Naive thymus-derived CD4-positive, alpha-beta T cell (primary cell): Measurements from ENCODE around the gene GPC6. TPM values are rescaled to one million over a fixed set of nuclear protein-coding genes. Genes with fewer than 3 reads are reported as not detected.

Source experiments
- ATAC-seq: fragments of 150-1000 bp; cut with Tn5 transposase; 2 replicates; pipeline ENCODE4 v1.10.0; 2021; ENCODE audit warnings: mild to moderate bottlenecking, moderate library complexity
- CTCF ChIA-PET: fragments of 350-600 bp; sonication (Branson Sonifier 250); formaldehyde crosslinking; loops from one replicate; lab custom pipeline; 2021; ENCODE audit warnings: antibody characterized with exemption; lab: Charles Lee
- POLR2A ChIA-PET: fragments of 350-600 bp; sonication (Branson Sonifier 250); formaldehyde crosslinking; loops from one replicate; lab custom pipeline; 2021; ENCODE audit warnings: antibody characterized with exemption, inconsistent platforms; lab: Charles Lee
- DNase-seq, 9 donors: peaks; one replicate each; pipeline versions ENCODE4 v3.0.0 to v3.0.0-alpha.2; 2020 to 2022; ENCODE audit warnings: mixed read lengths in 1 of 9
- H3K27ac ChIP-seq: one replicate; pipeline ENCODE4 v1.7.0; 2013; ENCODE audit warnings: mild to moderate bottlenecking, low read depth, low read length, moderate library complexity
- H3K27me3 ChIP-seq, 2 donors: one replicate each; pipeline ENCODE4 v1.7.0; 2013; ENCODE audit warnings: low read length in 2 of 2, mild to moderate bottlenecking in 2 of 2, moderate library complexity in 2 of 2; ENCODE audit not compliant: control insufficient read depth in 2 of 2, insufficient read depth in 2 of 2
- H3K36me3 ChIP-seq, 3 experiments: 1 replicate in 2 of 3; 2 replicates in 1 of 3; pipeline ENCODE4 v1.7.0; 2013; ENCODE audit warnings: low read length in 3 of 3, mild to moderate bottlenecking in 3 of 3, moderate library complexity in 1 of 3; ENCODE audit not compliant: insufficient read depth in 3 of 3, control insufficient read depth in 2 of 3
- H3K4me1 ChIP-seq, 2 donors: one replicate each; pipeline ENCODE4 v1.7.0; 2013; ENCODE audit warnings: low read length in 2 of 2, mild to moderate bottlenecking in 2 of 2, moderate library complexity in 1 of 2; ENCODE audit not compliant: control insufficient read depth in 2 of 2, insufficient read depth in 2 of 2
- H3K4me3 ChIP-seq: 2 replicates; pipeline ENCODE4 v1.7.0; 2013; ENCODE audit warnings: mild to moderate bottlenecking, low read length
- H3K9me3 ChIP-seq, 3 experiments: 1 replicate in 2 of 3; 2 replicates in 1 of 3; pipeline ENCODE4 v1.7.0; 2013; ENCODE audit warnings: low read length in 3 of 3; ENCODE audit not compliant: control insufficient read depth in 2 of 3
- H3K27ac Mint-ChIP-seq, 9 donors: one replicate each; pipeline ENCODE4 v1.8.0; 2020 to 2022; ENCODE audit warnings: mixed read lengths in 9 of 9, mild to moderate bottlenecking in 8 of 9, moderate library complexity in 5 of 9, inconsistent platforms in 2 of 9
- H3K27me3 Mint-ChIP-seq, 5 donors: one replicate each; pipeline ENCODE4 v1.8.0; 2021 to 2022; ENCODE audit warnings: mixed read lengths in 5 of 5, mild to moderate bottlenecking in 1 of 5
- H3K36me3 Mint-ChIP-seq, 5 donors: one replicate each; pipeline ENCODE4 v1.8.0; 2020 to 2022; ENCODE audit warnings: mixed read lengths in 5 of 5, mild to moderate bottlenecking in 3 of 5, inconsistent platforms in 1 of 5
- H3K4me1 Mint-ChIP-seq, 7 donors: one replicate each; pipeline ENCODE4 v1.8.0; 2020 to 2022; ENCODE audit warnings: mixed read lengths in 7 of 7, mild to moderate bottlenecking in 3 of 7, inconsistent platforms in 1 of 7
- H3K4me3 Mint-ChIP-seq, 10 donors: one replicate each; pipeline ENCODE4 v1.8.0; 2020 to 2022; ENCODE audit warnings: mild to moderate bottlenecking in 10 of 10, mixed read lengths in 10 of 10, moderate library complexity in 6 of 10, inconsistent platforms in 2 of 10
- H3K9me3 Mint-ChIP-seq, 11 donors: one replicate each; pipeline ENCODE4 v1.8.0; 2020 to 2022; ENCODE audit warnings: mixed read lengths in 11 of 11, mild to moderate bottlenecking in 4 of 11, inconsistent platforms in 1 of 11, moderate library complexity in 1 of 11
- intact Hi-C, 2 donors: fragments of 100-400 bp; cut with micrococcal nuclease; formaldehyde crosslinking; loops; one replicate each; pipeline ENCODE4 v1.15.1; 2023
- polyA plus RNA-seq, 2 donors: library from polyadenylated mRNA; unstranded; fragments of 300-500 nt; fragmentation: Illumina TruSeq; gene quantifications; one replicate each; pipeline ENCODE4 v1.2.3, GENCODE V29; 2021
- total RNA-seq, 6 experiments: library from RNA in 5 of 6; stranded (reverse) in 5 of 6; gene quantifications; 1 replicate in 5 of 6; 2 replicates in 1 of 6; pipeline ENCODE4 v1.2.3 and lab custom pipeline; 2021 to 2026

The GPC6 gene
- total and polyA plus RNA-seq, 7 experiments from 2014 or later, result not detected

- no peak overlapping the region for H3K27ac Mint-ChIP-seq
- no peaks in the 10 kb centered on the region for H3K36me3 ChIP-seq
- H3K4me1 Mint-ChIP-seq, result peaks cover 0 to 8% (median 0%) of the 10 kb centered on the region in 7 donors
- ChIA-PET CTCF (interaction anchor here (1.2 kb wide), 1 partner anchor 10 kb away, joined by 3 read pairs; no protein-coding TSS in a partner anchor), POLR2A (no interaction called here)
- no peaks in the 10 kb centered on the region for H3K4me1 ChIP-seq
- H3K27me3 Mint-ChIP-seq, result peaks cover 0 to 37% (median 7%) of the 10 kb centered on the region in 5 donors
- ATAC-seq (no peak), DNase-seq (no peak)
- no peak overlapping the region for H3K4me3 ChIP-seq
- intact Hi-C loops, result no loop called here
- no peak overlapping the region for H3K4me3 Mint-ChIP-seq
- H3K9me3 Mint-ChIP-seq, result peaks cover 0 to 12% (median 2%) of the 10 kb centered on the region in 11 donors
- H3K9me3 ChIP-seq, result no peaks in the 10 kb centered on the region
- no peak overlapping the region for H3K27ac ChIP-seq
- H3K27me3 ChIP-seq, result no peaks in the 10 kb centered on the region
- peaks cover 0 to 4% (median 0%) of the 10 kb centered on the region in 5 donors for H3K36me3 Mint-ChIP-seq
Measured at GRCh38 chr13:93248627-93249047, 22.0 kb downstream of the GPC6 start.

- intact Hi-C loops, result no loop called here
- CTCF ChIA-PET, result no interaction called here
- H3K4me3 Mint-ChIP-seq, result no peak overlapping the region
Measured at GRCh38 chr13:93249364-93250306, 23.0 kb downstream of the GPC6 start.

GRCh38 chr13:93254775-93255174, 28.2 kb downstream of the GPC6 start:
- ATAC-seq (no peak), DNase-seq (no peak)
- H3K4me3 Mint-ChIP-seq, result no peak overlapping the region
- CTCF ChIA-PET, result no interaction called here
- no peak overlapping the region for H3K27ac ChIP-seq
- H3K36me3 ChIP-seq, result no peaks in the 10 kb centered on the region
- H3K4me1 ChIP-seq, result no peaks in the 10 kb centered on the region
- H3K27me3 ChIP-seq, result no peaks in the 10 kb centered on the region
- intact Hi-C loops, result no loop called here
- H3K36me3 Mint-ChIP-seq, result peaks cover 0 to 3% (median 0%) of the 10 kb centered on the region in 5 donors
- H3K9me3 Mint-ChIP-seq, result peaks cover 0 to 9% (median 2%) of the 10 kb centered on the region in 11 donors
- H3K27ac Mint-ChIP-seq, result no peak overlapping the region
- POLR2A ChIA-PET, result no interaction called here
- H3K9me3 ChIP-seq, result no peaks in the 10 kb centered on the region
- H3K4me1 Mint-ChIP-seq, result no peaks in the 10 kb centered on the region
- peaks cover 0 to 26% (median 4%) of the 10 kb centered on the region in 5 donors for H3K27me3 Mint-ChIP-seq
- H3K4me3 ChIP-seq, result no peak overlapping the region

More at GRCh38 chr13:93249364-93250306, 23.0 kb downstream of the GPC6 start:
- Mint-ChIP-seq H3K9me3 (peaks cover 0 to 11% (median 2%) of the 10 kb centered on the region in 11 donors), H3K36me3 (peaks cover 0 to 3% (median 0%) of the 10 kb centered on the region in 5 donors), H3K27me3 (peaks cover 0 to 31% (median 4%) of the 10 kb centered on the region in 5 donors), H3K27ac (no peak overlapping the region), H3K4me1 (peaks cover 0 to 2% (median 0%) of the 10 kb centered on the region in 7 donors)
- H3K27me3 ChIP-seq, result no peaks in the 10 kb centered on the region
- no peak overlapping the region for H3K27ac ChIP-seq
- H3K4me1 ChIP-seq, result no peaks in the 10 kb centered on the region
- DNase-seq (no peak), ATAC-seq (no peak)
- H3K36me3 ChIP-seq, result no peaks in the 10 kb centered on the region
- H3K4me3 ChIP-seq, result no peak overlapping the region
- no peaks in the 10 kb centered on the region for H3K9me3 ChIP-seq
- POLR2A ChIA-PET, result no interaction called here

- no peaks in the 10 kb centered on the region for H3K36me3 Mint-ChIP-seq
- no peak for ATAC-seq
- no peak overlapping the region for H3K4me3 ChIP-seq
- H3K27me3 ChIP-seq, result no peaks in the 10 kb centered on the region
- H3K9me3 Mint-ChIP-seq, result peaks cover 0 to 8% (median 0%) of the 10 kb centered on the region in 11 donors
- no peaks in the 10 kb centered on the region for H3K9me3 ChIP-seq
- no peak overlapping the region for H3K27ac Mint-ChIP-seq
- intact Hi-C loops, result no loop called here
- no peaks in the 10 kb centered on the region for H3K4me1 ChIP-seq
- ChIA-PET CTCF (no interaction called here), POLR2A (no interaction called here)
- no peaks in the 10 kb centered on the region for H3K36me3 ChIP-seq
- H3K27ac ChIP-seq, result no peak overlapping the region
- peaks cover 0 to 10% (median 0%) of the 10 kb centered on the region in 5 donors for H3K27me3 Mint-ChIP-seq
- no peaks in the 10 kb centered on the region for H3K4me1 Mint-ChIP-seq
- no peak overlapping the region for H3K4me3 Mint-ChIP-seq
- no peak for DNase-seq
Measured at GRCh38 chr13:93256998-93257397, 30.4 kb downstream of the GPC6 start.

GRCh38 chr13:93259527-93260080, 33.0 kb downstream of the GPC6 start:
- H3K4me3 ChIP-seq, result no peak overlapping the region
- intact Hi-C loops, result no loop called here
- Mint-ChIP-seq H3K9me3 (peaks cover 0 to 6% (median 0%) of the 10 kb centered on the region in 11 donors), H3K4me1 (no peaks in the 10 kb centered on the region), H3K27ac (no peak overlapping the region), H3K36me3 (no peaks in the 10 kb centered on the region), H3K27me3 (no peaks in the 10 kb centered on the region), H3K4me3 (no peak overlapping the region)
- no peaks in the 10 kb centered on the region for H3K36me3 ChIP-seq
- CTCF ChIA-PET, result no interaction called here
- no peaks in the 10 kb centered on the region for H3K9me3 ChIP-seq
- no peaks in the 10 kb centered on the region for H3K27me3 ChIP-seq
- H3K4me1 ChIP-seq, result no peaks in the 10 kb centered on the region
- ATAC-seq (no peak), DNase-seq (no peak)
- POLR2A ChIA-PET, result no interaction called here
- no peak overlapping the region for H3K27ac ChIP-seq

- intact Hi-C loops, result no loop called here
- no peak overlapping the region for H3K4me3 Mint-ChIP-seq
- H3K4me1 ChIP-seq, result no peaks in the 10 kb centered on the region
- ChIA-PET POLR2A (no interaction called here), CTCF (no interaction called here)
- H3K4me1 Mint-ChIP-seq, result no peaks in the 10 kb centered on the region
- no peak overlapping the region for H3K27ac Mint-ChIP-seq
- H3K27ac ChIP-seq, result no peak overlapping the region
- DNase-seq, result no peak
- no peaks in the 10 kb centered on the region for H3K9me3 ChIP-seq
- no peaks in the 10 kb centered on the region for H3K36me3 ChIP-seq
- no peaks in the 10 kb centered on the region for H3K27me3 Mint-ChIP-seq
- no peaks in the 10 kb centered on the region for H3K36me3 Mint-ChIP-seq
- no peak for ATAC-seq
- H3K9me3 Mint-ChIP-seq, result peaks cover 0 to 6% (median 0%) of the 10 kb centered on the region in 11 donors
- H3K27me3 ChIP-seq, result no peaks in the 10 kb centered on the region
- H3K4me3 ChIP-seq, result no peak overlapping the region
Measured at GRCh38 chr13:93260591-93260990, 34.0 kb downstream of the GPC6 start.
